Activated CD8-positive, alpha-beta T cell treated with anti-CD3 and anti-CD28 coated beads, Interleukin-2, amount 10 ng/mL, durations not matched to agents 7 days and 5 days (primary cell): Measurements from ENCODE around the gene AMN. TPM values are rescaled to one million over a fixed set of nuclear protein-coding genes. Genes with fewer than 3 reads are reported as not detected.

ENCODE experiments used
- ATAC-seq: fragments of 150-1000 bp; cut with Tn5 transposase; one replicate; pipeline ENCODE4 v1.10.0; 2021; ENCODE audit warnings: moderate library complexity
- CTCF ChIA-PET: fragments of 350-600 bp; sonication (Branson Sonifier 250); formaldehyde crosslinking; loops from one replicate; lab custom pipeline; 2021; ENCODE audit warnings: antibody characterized with exemption; lab: Charles Lee
- POLR2A ChIA-PET: fragments of 350-600 bp; sonication (Branson Sonifier 250); formaldehyde crosslinking; loops from one replicate; lab custom pipeline; 2021; ENCODE audit warnings: antibody characterized with exemption; lab: Charles Lee
- DNase-seq: peaks from one replicate; pipeline ENCODE4 v3.0.0-alpha.2; 2020
- H3K27ac Mint-ChIP-seq: one replicate; pipeline ENCODE4 v1.8.0; 2021; ENCODE audit warnings: mild to moderate bottlenecking, mixed read lengths
- H3K27me3 Mint-ChIP-seq: one replicate; pipeline ENCODE4 v1.8.0; 2021; ENCODE audit warnings: low read depth, mixed read lengths
- H3K36me3 Mint-ChIP-seq: one replicate; pipeline ENCODE4 v1.8.0; 2021; ENCODE audit warnings: low read depth, mixed read lengths
- H3K4me1 Mint-ChIP-seq: one replicate; pipeline ENCODE4 v1.8.0; 2021; ENCODE audit warnings: low read depth, mixed read lengths
- H3K4me3 Mint-ChIP-seq: one replicate; pipeline ENCODE4 v1.8.0; 2021; ENCODE audit warnings: mild to moderate bottlenecking, mixed read lengths
- H3K9me3 Mint-ChIP-seq: one replicate; pipeline ENCODE4 v1.8.0; 2022; ENCODE audit warnings: mixed read lengths; ENCODE audit not compliant: insufficient read depth
- total RNA-seq, 2 experiments: library from RNA; stranded (reverse); gene quantifications; one replicate each; pipeline ENCODE4 v1.2.3, GENCODE V29; 2021

Gene AMN
- total RNA-seq, 2 experiments from 2014 or later = 0.91 to 0.95 TPM

- ChIA-PET CTCF (no interaction called here), POLR2A (no interaction called here)
- Mint-ChIP-seq H3K4me1 (peaks cover 28% of the 10 kb centered on the region), H3K36me3 (no peaks in the 10 kb centered on the region), H3K9me3 (no peaks in the 10 kb centered on the region), H3K27ac (no peak overlapping the region), H3K27me3 (no peaks in the 10 kb centered on the region), H3K4me3 (no peak overlapping the region)
- DNase-seq (no peak), ATAC-seq (no peak)
Measured at GRCh38 chr14:102944448-102945330, 22.2 kb downstream of the AMN start.

GRCh38 chr14:102945346-102946130 lies 23.1 kb downstream of the AMN start:
- no peaks in the 10 kb centered on the region for H3K9me3 Mint-ChIP-seq
- H3K27me3 Mint-ChIP-seq = no peaks in the 10 kb centered on the region
- ChIA-PET POLR2A (no interaction called here), CTCF (no interaction called here)
- no peak overlapping the region for H3K4me3 Mint-ChIP-seq
- DNase-seq (no peak), ATAC-seq (no peak)
- H3K36me3 Mint-ChIP-seq = no peaks in the 10 kb centered on the region
- H3K27ac Mint-ChIP-seq = no peak overlapping the region
- H3K4me1 Mint-ChIP-seq = peaks cover 31% of the 10 kb centered on the region

GRCh38 chr14:102947321-102948103 lies 25.0 kb downstream of the AMN start:
- Mint-ChIP-seq H3K4me1 (peaks cover 31% of the 10 kb centered on the region), H3K36me3 (no peaks in the 10 kb centered on the region), H3K4me3 (no peak overlapping the region), H3K27ac (peak overlapping the region; percentile 1), H3K27me3 (no peaks in the 10 kb centered on the region), H3K9me3 (no peaks in the 10 kb centered on the region)
- ATAC-seq (no peak), DNase-seq (no peak)
- CTCF ChIA-PET = no interaction called here
- POLR2A ChIA-PET = no interaction called here

- H3K27ac Mint-ChIP-seq = peak overlapping the region; percentile 58
- no peaks in the 10 kb centered on the region for H3K27me3 Mint-ChIP-seq
- DNase-seq (no peak), ATAC-seq (peak; percentile 25)
- H3K9me3 Mint-ChIP-seq = no peaks in the 10 kb centered on the region
- H3K4me3 Mint-ChIP-seq = no peak overlapping the region
- POLR2A ChIA-PET = no interaction called here
- CTCF ChIA-PET = interaction anchor here (1.3 kb wide), 1 partner anchor 22 kb away, joined by 3 read pairs; no protein-coding TSS in a partner anchor
- no peaks in the 10 kb centered on the region for H3K36me3 Mint-ChIP-seq
- H3K4me1 Mint-ChIP-seq = peaks cover 31% of the 10 kb centered on the region
Measured at GRCh38 chr14:102948698-102949061, 26.2 kb downstream of the AMN start.

GRCh38 chr14:102949062-102949800 lies 26.8 kb downstream of the AMN start:
- CTCF ChIA-PET = interaction anchor here (1.3 to 1.5 kb wide), 2 partner anchors 21 to 255 kb away, joined by 3 read pairs; no protein-coding TSS in a partner anchor
- peak; percentile 80 for ATAC-seq
- H3K27me3 Mint-ChIP-seq = no peaks in the 10 kb centered on the region
- DNase-seq = peak; percentile 63
- H3K27ac Mint-ChIP-seq = peak overlapping the region; percentile 58
- no peak overlapping the region for H3K4me3 Mint-ChIP-seq
- H3K36me3 Mint-ChIP-seq = no peaks in the 10 kb centered on the region
- H3K9me3 Mint-ChIP-seq = no peaks in the 10 kb centered on the region
- H3K4me1 Mint-ChIP-seq = peaks cover 31% of the 10 kb centered on the region
- POLR2A ChIA-PET = no interaction called here

DNA sequence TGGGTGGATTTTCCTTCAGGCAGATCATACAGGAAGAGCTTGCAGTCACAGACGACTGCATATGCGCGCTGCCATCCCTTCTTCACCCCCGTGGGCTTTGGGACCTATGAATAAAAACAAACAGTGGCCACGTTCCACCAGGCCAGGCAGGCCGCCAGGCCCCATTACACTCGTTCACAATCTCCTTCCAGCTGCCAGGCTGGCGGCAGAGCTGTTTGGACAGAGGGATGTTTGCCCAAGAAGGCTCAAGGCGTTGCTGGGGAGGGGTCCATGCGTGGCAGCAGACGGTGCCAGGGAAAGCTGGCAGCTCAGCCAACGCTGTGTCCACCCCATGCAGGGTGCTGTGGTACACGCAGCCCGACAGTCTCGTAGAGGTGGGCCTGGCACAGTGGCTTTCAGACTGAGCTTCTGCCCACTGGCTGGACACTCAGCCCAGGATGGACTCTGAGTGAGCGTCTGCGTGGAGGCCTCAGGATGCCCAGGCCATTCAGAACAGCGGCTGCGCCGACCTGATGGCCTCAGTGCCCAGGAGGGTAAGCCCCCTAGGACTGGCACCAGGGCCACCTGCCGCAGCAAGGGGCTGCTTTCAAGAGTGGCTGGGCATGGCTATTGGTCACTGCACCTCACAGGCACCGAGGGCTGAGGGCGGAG lies 27.5 kb downstream of the AMN start:
- H3K4me1 Mint-ChIP-seq = peaks cover 31% of the 10 kb centered on the region
- ChIA-PET CTCF (interaction anchor here (1.3 to 1.5 kb wide), 2 partner anchors 21 to 256 kb away, joined by 3 read pairs; no protein-coding TSS in a partner anchor), POLR2A (no interaction called here)
- no peak for DNase-seq
- H3K27ac Mint-ChIP-seq = peak overlapping the region; percentile 58
- H3K27me3 Mint-ChIP-seq = no peaks in the 10 kb centered on the region
- H3K4me3 Mint-ChIP-seq = no peak overlapping the region
- H3K36me3 Mint-ChIP-seq = no peaks in the 10 kb centered on the region
- no peaks in the 10 kb centered on the region for H3K9me3 Mint-ChIP-seq
- no peak for ATAC-seq

DNA sequence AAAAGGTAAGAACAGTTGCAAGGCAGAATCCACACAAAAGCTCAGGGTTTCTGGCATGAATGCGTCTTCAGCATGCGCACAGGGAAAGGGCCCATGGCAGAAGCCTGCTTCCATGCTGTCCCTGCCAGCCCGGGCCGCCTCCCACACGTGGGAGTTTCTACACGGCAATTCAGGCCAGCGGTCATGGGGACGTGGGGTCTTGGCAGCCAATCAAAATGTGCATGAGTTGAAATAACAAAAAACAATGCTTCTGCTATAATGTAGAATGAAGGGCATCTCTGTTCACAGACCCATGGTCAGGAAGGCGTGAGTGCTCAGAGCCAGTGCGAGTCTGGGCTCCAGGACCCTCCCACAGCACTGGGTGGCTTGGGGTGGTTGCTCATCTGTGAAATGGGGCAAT lies 28.6 kb downstream of the AMN start:
- ChIA-PET CTCF (interaction anchor here (0.7 kb wide), 1 partner anchor 16 kb away, joined by 3 read pairs; no protein-coding TSS in a partner anchor), POLR2A (no interaction called here)
- Mint-ChIP-seq H3K4me1 (peaks cover 31% of the 10 kb centered on the region), H3K27ac (no peak overlapping the region), H3K27me3 (no peaks in the 10 kb centered on the region), H3K36me3 (no peaks in the 10 kb centered on the region), H3K9me3 (no peaks in the 10 kb centered on the region), H3K4me3 (no peak overlapping the region)
- ATAC-seq (no peak), DNase-seq (no peak)

DNA sequence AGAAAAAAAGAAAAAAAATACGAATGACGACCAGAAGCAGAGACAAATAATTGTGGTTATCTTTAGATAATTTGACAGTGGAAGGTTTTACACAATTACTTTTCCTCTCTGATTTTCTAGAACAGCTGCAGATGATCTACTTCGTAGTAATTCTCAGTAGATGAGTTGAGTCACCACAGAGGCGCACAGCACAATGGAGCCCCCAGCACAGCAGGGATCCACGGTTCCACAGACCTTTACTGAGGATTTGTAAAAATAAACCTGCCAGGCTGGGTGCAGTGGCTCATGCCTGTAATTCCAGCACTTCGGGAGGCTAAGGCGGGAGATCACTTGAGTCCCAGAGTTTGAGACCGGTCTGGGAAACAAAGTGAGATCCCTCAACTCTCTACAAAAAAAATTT lies 29.3 kb downstream of the AMN start:
- ATAC-seq = no peak
- no peaks in the 10 kb centered on the region for H3K27me3 Mint-ChIP-seq
- POLR2A ChIA-PET = no interaction called here

DNA sequence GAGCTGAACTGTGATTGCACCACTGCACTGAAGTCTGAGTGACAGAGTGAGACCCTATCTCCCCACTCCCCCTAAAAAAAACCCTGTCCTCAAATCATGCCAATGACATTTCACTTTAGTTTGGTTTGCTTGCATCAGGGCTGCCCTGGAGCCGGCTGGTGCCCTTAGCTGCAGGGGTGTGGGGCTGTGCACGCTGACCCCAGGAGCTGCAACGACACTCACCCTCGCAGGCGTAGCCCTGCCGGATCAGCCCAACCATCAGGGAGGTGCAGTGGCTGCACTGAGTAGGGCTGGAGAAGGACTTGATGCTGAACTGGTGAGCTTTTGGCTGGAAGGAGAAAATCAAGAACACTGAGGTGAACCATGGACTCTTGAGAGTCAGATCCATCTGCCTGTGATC lies 29.8 kb downstream of the AMN start:
- H3K4me3 Mint-ChIP-seq = no peak overlapping the region
- no peak for ATAC-seq
- CTCF ChIA-PET = no interaction called here

More for the DNA sequence above, 29.3 kb downstream of the AMN start:
- Mint-ChIP-seq H3K36me3 (no peaks in the 10 kb centered on the region), H3K4me3 (no peak overlapping the region), H3K27ac (no peak overlapping the region), H3K4me1 (peaks cover 25% of the 10 kb centered on the region), H3K9me3 (no peaks in the 10 kb centered on the region)
- CTCF ChIA-PET = no interaction called here
- DNase-seq = no peak

GRCh38 chr14:102953100-102953499 lies 30.6 kb downstream of the AMN start:
- H3K4me3 Mint-ChIP-seq = no peak overlapping the region
- ATAC-seq (no peak), DNase-seq (no peak)
- no peaks in the 10 kb centered on the region for H3K9me3 Mint-ChIP-seq
- H3K27me3 Mint-ChIP-seq = no peaks in the 10 kb centered on the region
- ChIA-PET CTCF (no interaction called here), POLR2A (interaction anchor here (0.7 kb wide), 1 partner anchor 38 kb away, joined by 4 read pairs; no protein-coding TSS in a partner anchor)
- peaks cover 14% of the 10 kb centered on the region for H3K4me1 Mint-ChIP-seq
- no peak overlapping the region for H3K27ac Mint-ChIP-seq
- H3K36me3 Mint-ChIP-seq = no peaks in the 10 kb centered on the region

More for the DNA sequence above, 29.8 kb downstream of the AMN start:
- POLR2A ChIA-PET = no interaction called here
- no peak overlapping the region for H3K27ac Mint-ChIP-seq
- H3K36me3 Mint-ChIP-seq = no peaks in the 10 kb centered on the region
- H3K4me1 Mint-ChIP-seq = peaks cover 20% of the 10 kb centered on the region
- no peak for DNase-seq
- no peaks in the 10 kb centered on the region for H3K27me3 Mint-ChIP-seq
- no peaks in the 10 kb centered on the region for H3K9me3 Mint-ChIP-seq
